CD4-positive, alpha-beta T cell (primary cell): Measurements from ENCODE around the gene CACNG8. TPM values are rescaled to one million over a fixed set of nuclear protein-coding genes. Genes with fewer than 3 reads are reported as not detected.

Experiments used
- ATAC-seq: fragments of 200-7000 bp; cut with Tn5 transposase; one replicate; pipeline ENCODE4 v1.10.0; 2022; ENCODE audit warnings: mild to moderate bottlenecking; ENCODE audit not compliant: poor library complexity
- CTCF ChIA-PET: fragments of 350-600 bp; sonication (Branson Sonifier 250); formaldehyde crosslinking; loops from one replicate; lab custom pipeline; 2021; ENCODE audit warnings: antibody characterized with exemption, inconsistent platforms; lab: Charles Lee
- POLR2A ChIA-PET: fragments of 350-600 bp; sonication (Branson Sonifier 250); formaldehyde crosslinking; loops from one replicate; lab custom pipeline; 2021; ENCODE audit warnings: antibody characterized with exemption, inconsistent platforms; lab: Charles Lee
- DNase-seq, 14 experiments: peaks; one replicate each; pipeline ENCODE4 v3.0.0-alpha.2; 2013 to 2020; ENCODE audit warnings: mixed read lengths in 2 of 14
- H3K27ac ChIP-seq, 2 donors: one replicate each; pipeline versions ENCODE4 v1.5.1 to v1.7.0; 2013; ENCODE audit warnings: low read length in 2 of 2, low read depth in 1 of 2, mild to moderate bottlenecking in 1 of 2
- H3K27me3 ChIP-seq, 2 experiments: 1 replicate in 1 of 2; 2 replicates in 1 of 2; pipeline versions ENCODE4 v1.6.1 to v1.7.0; 2013; ENCODE audit warnings: low read length in 2 of 2, control low read depth in 1 of 2, mild to moderate bottlenecking in 1 of 2, moderate library complexity in 1 of 2; ENCODE audit not compliant: insufficient read depth in 2 of 2, control insufficient read depth in 1 of 2
- H3K36me3 ChIP-seq: one replicate; pipeline ENCODE4 v1.6.1; 2013; ENCODE audit warnings: low read length, control low read depth; ENCODE audit not compliant: insufficient read depth
- H3K4me1 ChIP-seq: one replicate; pipeline ENCODE4 v1.6.1; 2013; ENCODE audit warnings: low read length, control low read depth; ENCODE audit not compliant: insufficient read depth
- H3K4me3 ChIP-seq: one replicate; pipeline ENCODE4 v1.5.1; 2013; ENCODE audit warnings: mild to moderate bottlenecking, low read length, moderate library complexity
- H3K9me3 ChIP-seq, 2 experiments: 1 replicate in 1 of 2; 2 replicates in 1 of 2; pipeline versions ENCODE4 v1.6.1 to v1.7.0; 2013; ENCODE audit warnings: low read length in 2 of 2, mild to moderate bottlenecking in 2 of 2, control low read depth in 1 of 2, moderate library complexity in 1 of 2; ENCODE audit not compliant: control insufficient read depth in 1 of 2, insufficient read depth in 1 of 2
- H3K27ac Mint-ChIP-seq: one replicate; pipeline ENCODE4 v1.8.0; 2020; ENCODE audit warnings: mixed read lengths
- H3K27me3 Mint-ChIP-seq: one replicate; pipeline ENCODE4 v1.8.0; 2021; ENCODE audit warnings: mixed read lengths
- H3K36me3 Mint-ChIP-seq: one replicate; pipeline ENCODE4 v1.8.0; 2021; ENCODE audit warnings: low read depth, mixed read lengths
- H3K4me1 Mint-ChIP-seq: one replicate; pipeline ENCODE4 v1.8.0; 2021; ENCODE audit warnings: low read depth, mixed read lengths
- H3K4me3 Mint-ChIP-seq: one replicate; pipeline ENCODE4 v1.8.0; 2020; ENCODE audit warnings: mild to moderate bottlenecking, mixed read lengths
- H3K9me3 Mint-ChIP-seq: one replicate; pipeline ENCODE4 v1.8.0; 2020; ENCODE audit warnings: mixed read lengths
- CTCF ChIP-seq: fragments of 200-600 bp; IDR thresholded peaks from one replicate; pipeline ENCODE4 v1.8.0; 2022; ENCODE audit warnings: antibody characterized with exemption, mild to moderate bottlenecking
- intact Hi-C, 2 experiments: fragments of 100-400 bp; cut with DNase I in 1 of 2; cut with micrococcal nuclease in 1 of 2; formaldehyde crosslinking; loops; one replicate each; pipeline versions ENCODE4 v1.15.1 to v1.9.0; 2023 to 2025; cut with DNase I, micrococcal nuclease
- total RNA-seq, 174 experiments: library from RNA in 2 of 174; stranded (reverse) in 2 of 174; gene quantifications; one replicate each; pipeline ENCODE4 v1.2.3 and lab custom pipeline; 2021 to 2026

Gene CACNG8
- total RNA-seq, 2 experiments from 2014 or later: not detected

GRCh38 chr19:53978975-53979801 is 16.5 kb downstream of the CACNG8 start:
- Mint-ChIP-seq H3K27ac (no peak overlapping the region), H3K27me3 (peaks cover 67% of the 10 kb centered on the region), H3K4me1 (peaks cover 38% of the 10 kb centered on the region), H3K36me3 (no peaks in the 10 kb centered on the region), H3K9me3 (no peaks in the 10 kb centered on the region), H3K4me3 (peak overlapping the region; percentile 62)
- CTCF ChIA-PET: no interaction called here
- TF ChIP-seq CTCF: no peak
- Histone ChIP-seq H3K9me3 (peaks cover 0 to 47% of the 10 kb centered on the region in 2 experiments), H3K27me3 (peaks cover 62 to 65% of the 10 kb centered on the region in 2 experiments), H3K27ac (no peak overlapping the region), H3K36me3 (no peaks in the 10 kb centered on the region), H3K4me3 (no peak overlapping the region), H3K4me1 (peaks cover 33% of the 10 kb centered on the region)
- DNase-seq: no peak
- intact Hi-C loops: loop anchor here in 1 of 2 experiments (5.0 kb wide), 3 partner anchors 112 to 138 kb away; partner anchors contain the start of genes MYADM, NDUFA3, OSCAR and PRPF31
- POLR2A ChIA-PET: no interaction called here
- no peak for ATAC-seq

- DNase-seq (peak in 2 of 14 experiments; percentile 27 to 40), ATAC-seq (no peak)
- Histone ChIP-seq H3K27ac (no peak overlapping the region), H3K36me3 (no peaks in the 10 kb centered on the region), H3K4me3 (no peak overlapping the region), H3K9me3 (peaks cover 0 to 51% of the 10 kb centered on the region in 2 experiments), H3K27me3 (peaks cover 62 to 65% of the 10 kb centered on the region in 2 experiments), H3K4me1 (peaks cover 33% of the 10 kb centered on the region)
- Mint-ChIP-seq H3K27ac (no peak overlapping the region), H3K4me3 (peak overlapping the region; percentile 72), H3K9me3 (no peaks in the 10 kb centered on the region), H3K36me3 (no peaks in the 10 kb centered on the region), H3K27me3 (peaks cover 59% of the 10 kb centered on the region), H3K4me1 (peaks cover 38% of the 10 kb centered on the region)
- intact Hi-C loops: loop anchor here in 1 of 2 experiments (5.0 kb wide), 1 partner anchor 78 kb away; no protein-coding TSS in a partner anchor
- ChIA-PET CTCF (no interaction called here), POLR2A (no interaction called here)
- no peak for TF ChIP-seq CTCF
Observed at GRCh38 chr19:53980539-53981375, 18.0 kb downstream of the CACNG8 start.

GRCh38 chr19:53981376-53981951 is 18.7 kb downstream of the CACNG8 start:
- intact Hi-C loops: loop anchor here in 1 of 2 experiments (5.0 kb wide), 1 partner anchor 79 kb away; no protein-coding TSS in a partner anchor
- Histone ChIP-seq H3K4me3 (no peak overlapping the region), H3K27ac (no peak overlapping the region), H3K9me3 (peaks cover 0 to 47% of the 10 kb centered on the region in 2 experiments), H3K36me3 (no peaks in the 10 kb centered on the region), H3K4me1 (peaks cover 33% of the 10 kb centered on the region), H3K27me3 (peaks cover 61 to 62% of the 10 kb centered on the region in 2 experiments)
- DNase-seq: no peak
- ChIA-PET POLR2A (no interaction called here), CTCF (no interaction called here)
- no peak for ATAC-seq
- Mint-ChIP-seq H3K4me3 (peak overlapping the region; percentile 45), H3K27ac (no peak overlapping the region), H3K9me3 (no peaks in the 10 kb centered on the region), H3K36me3 (no peaks in the 10 kb centered on the region), H3K27me3 (peaks cover 52% of the 10 kb centered on the region), H3K4me1 (peaks cover 38% of the 10 kb centered on the region)
- TF ChIP-seq CTCF: no peak
